Measurements from ENCODE around the gene GP1BB.
"Not testable (repeated sequence)": the region's sequence is repeated elsewhere in the genome, so short reads cannot be mapped to it uniquely, and the experiment has no call there.

The GP1BB gene

GRCh38 chr22:19723232-19723982, at the start of gene GP1BB:
Gene GP1BB, plus strand, starts transcription at chr22:19723539. Its CDS starts 31 bp downstream, at chr22:19723570.
- FAIRE-seq, result no peak

- FAIRE-seq, result no peak
Observed at GRCh38 chr22:19673660-19674059, 49.7 kb upstream of the GP1BB start.

GRCh38 chr22:19674129-19674928, 49.0 kb upstream of the GP1BB start:
- no peak for FAIRE-seq

GRCh38 chr22:19674929-19675253, 48.4 kb upstream of the GP1BB start:
- no peak for FAIRE-seq

- no peak for FAIRE-seq
Observed at GRCh38 chr22:19675428-19675827, 47.9 kb upstream of the GP1BB start.

GRCh38 chr22:19676437-19676836, 46.9 kb upstream of the GP1BB start:
- FAIRE-seq, result not testable (repeated sequence)

GRCh38 chr22:19678949-19679521, 44.3 kb upstream of the GP1BB start:
- FAIRE-seq, result no peak

- no peak for FAIRE-seq
Observed at GRCh38 chr22:19679522-19680101, 43.7 kb upstream of the GP1BB start.

GRCh38 chr22:19680287-19680881, 43.0 kb upstream of the GP1BB start:
- no peak for FAIRE-seq

- FAIRE-seq, result no peak
Observed at GRCh38 chr22:19680911-19681862, 42.2 kb upstream of the GP1BB start.

- no peak for FAIRE-seq
Observed at GRCh38 chr22:19681863-19682245, 41.5 kb upstream of the GP1BB start.

GRCh38 chr22:19686946-19687345, 36.4 kb upstream of the GP1BB start:
- no peak for FAIRE-seq

- no peak for FAIRE-seq
Observed at GRCh38 chr22:19687561-19688300, 35.6 kb upstream of the GP1BB start.

GRCh38 chr22:19688301-19689290, 34.7 kb upstream of the GP1BB start:
- FAIRE-seq, result no peak

GRCh38 chr22:19689408-19689807, 33.9 kb upstream of the GP1BB start:
- no peak for FAIRE-seq

GRCh38 chr22:19691007-19691720, 32.2 kb upstream of the GP1BB start:
- no peak for FAIRE-seq

GRCh38 chr22:19691721-19692341, 31.5 kb upstream of the GP1BB start:
- FAIRE-seq, result no peak

GRCh38 chr22:19693581-19693980, 29.8 kb upstream of the GP1BB start:
- no peak for FAIRE-seq

Data from TTC549 (cell line).